K562 (cell line): ENCODE data around the gene SERTAD1. TPM values are rescaled to one million over a fixed set of nuclear protein-coding genes. Genes with fewer than 3 reads are reported as not detected.

Experiments used
- BHLHE40 ChIP-seq: IDR thresholded peaks from 2 replicates; pipeline ENCODE4 v1.6.1; 2011; ENCODE audit warnings: low read length, improper control_type of control experiment
- ELK3 ChIP-seq: fragments of 450-650 bp; formaldehyde crosslinking; IDR thresholded peaks from 2 replicates; pipeline ENCODE4 v1.4.0; 2020; ENCODE audit warnings: mild to moderate bottlenecking
- EP300 ChIP-seq: IDR thresholded peaks from 2 replicates; pipeline ENCODE4 v1.6.1; 2012; ENCODE audit warnings: low read length, improper control_type of control experiment
- ETV6 ChIP-seq, 3 experiments: fragments of 150-350 bp in 1 of 3; sonication (generic) in 1 of 3; formaldehyde crosslinking in 1 of 3; IDR thresholded peaks; 2 replicates each; pipeline versions ENCODE4 v1.6.1 to v1.8.0; 2014 to 2022; ENCODE audit warnings: borderline replicate concordance in 2 of 3, low read depth in 2 of 3, antibody characterized with exemption in 1 of 3, low read length in 1 of 3, mild to moderate bottlenecking in 1 of 3, missing genetic modification reagents in 1 of 3
- MTA1 ChIP-seq: fragments of 450-650 bp; IDR thresholded peaks from 2 replicates; pipeline ENCODE4 v1.6.1; 2017; ENCODE audit warnings: borderline replicate concordance
- NRF1 ChIP-seq, 2 experiments: fragments of 450-650 bp; IDR thresholded peaks in 1 of 2; conservative IDR thresholded peaks in 1 of 2; 2 replicates each; pipeline ENCODE4 v1.6.1; 2014; ENCODE audit warnings: mild to moderate bottlenecking in 2 of 2
- PHB ChIP-seq: fragments of 250-450 bp; sonication (Bioruptor Pico); IDR thresholded peaks from 2 replicates; pipeline ENCODE4 v1.5.0; 2021
- PML ChIP-seq: IDR thresholded peaks from 2 replicates; pipeline ENCODE4 v1.6.1; 2012; ENCODE audit warnings: low read length, inconsistent platforms
- SOX6 ChIP-seq: fragments of 450-650 bp; IDR thresholded peaks from 2 replicates; pipeline ENCODE4 v1.6.1; 2014; ENCODE audit warnings: mild to moderate bottlenecking
- YY1 ChIP-seq, 3 experiments: IDR thresholded peaks; 2 replicates each; pipeline ENCODE4 v1.6.1; 2011; ENCODE audit warnings: low read length in 2 of 3, mild to moderate bottlenecking in 2 of 3, moderate library complexity in 2 of 3, borderline replicate concordance in 1 of 3, control low read depth in 1 of 3, low read depth in 1 of 3; ENCODE audit not compliant: insufficient read depth in 3 of 3, insufficient replicate concordance in 2 of 3, control insufficient read depth in 1 of 3, insufficient read length in 1 of 3; ENCODE audit errors: extremely low read depth in 1 of 3
- ZNF3 ChIP-seq: fragments of 250-450 bp; sonication (Bioruptor Pico); IDR thresholded peaks from 2 replicates; pipeline ENCODE4 v1.5.0; 2021; ENCODE audit warnings: mild to moderate bottlenecking, moderate library complexity
- ZNF609 ChIP-seq: sonication (generic); formaldehyde crosslinking; IDR thresholded peaks from 2 replicates; pipeline ENCODE4 v1.8.1; 2023; ENCODE audit warnings: missing genetic modification reagents, mild to moderate bottlenecking, borderline replicate concordance
- polyA plus RNA-seq, 8 experiments: library from polyadenylated mRNA; depleted of rRNA in 4 of 8; stranded (reverse) in 5 of 8; unstranded in 3 of 8; fragments of >200 nt; fragmentation: Nextera tagmentation in 2 of 8; fragmentation: Illumina TruSeq in 1 of 8; extraction: Ambion mirVana in 2 of 8; extraction: Trizol in 1 of 8; gene quantifications; 2 replicates each; pipeline versions ENCODE4 v1.2.1 to v1.2.3, GENCODE V29; 2011 to 2014; ENCODE audit warnings: inconsistent platforms in 1 of 8, missing spikeins in 1 of 8
- total RNA-seq, 7 experiments: library from RNA; depleted of rRNA in 6 of 7; stranded (reverse); fragments of >200 nt in 6 of 7; fragmentation: Illumina TruSeq in 2 of 7; extraction: Trizol in 2 of 7; gene quantifications; 2 replicates each; pipeline versions ENCODE4 v1.2.1 to v1.2.3, GENCODE V29; 2011 to 2021; ENCODE audit warnings: low replicate concordance in 1 of 7
- TF ChIP-seq, protein P1 (sequence below): sonication (generic); formaldehyde crosslinking; IDR thresholded peaks from 2 replicates; pipeline ENCODE4 v1.8.1; 2023; ENCODE audit warnings: mild to moderate bottlenecking, missing genetic modification reagents

SERTAD1 gene
- total and polyA plus RNA-seq, 9 of the 15 experiments (the other 6 are each of a cell fraction or from before 2014, with no cell fraction given): 0.15 to 8.7 (median 4.9) TPM

GRCh38 chr19:40433391-40434216, 7.8 kb upstream of the SERTAD1 start (continued):
- TF ChIP-seq ETV6 (IDR thresholded peaks at IDR 0.05; ENCODE audit: borderline replicate concordance in 1 of 2, low read depth in 2 of 2, low read length in 1 of 2): no peak
- TF ChIP-seq ETV6 (CRISPR knock-in tag; IDR thresholded peaks at IDR 0.05; ENCODE audit: borderline replicate concordance): no peak
- TF ChIP-seq ELK3 (CRISPR knock-in tag): no peak
- peak; percentile 12; the same call in 1 of the 2 replicates for TF ChIP-seq MTA1
- TF ChIP-seq NRF1 (conservative IDR thresholded peaks at IDR 0.05 in 1 of 2, IDR thresholded peaks at IDR 0.05 in 1 of 2): peak in 1 of 2 experiments; percentile 18; a peak in 2 of 4 replicates
- TF ChIP-seq BHLHE40: peak; percentile 47; the same call in 1 of the 2 replicates
- TF ChIP-seq ZNF3 (CRISPR knock-in tag): no peak
- no peak for TF ChIP-seq ZNF609 (CRISPR knock-in tag)
- TF ChIP-seq EP300: peak; percentile 35; the same call in 1 of the 2 replicates
- TF ChIP-seq SOX6: 0 out of 2 replicates have a peak, but pooled peaks have one; percentile 56
- TF ChIP-seq, protein P1, sequence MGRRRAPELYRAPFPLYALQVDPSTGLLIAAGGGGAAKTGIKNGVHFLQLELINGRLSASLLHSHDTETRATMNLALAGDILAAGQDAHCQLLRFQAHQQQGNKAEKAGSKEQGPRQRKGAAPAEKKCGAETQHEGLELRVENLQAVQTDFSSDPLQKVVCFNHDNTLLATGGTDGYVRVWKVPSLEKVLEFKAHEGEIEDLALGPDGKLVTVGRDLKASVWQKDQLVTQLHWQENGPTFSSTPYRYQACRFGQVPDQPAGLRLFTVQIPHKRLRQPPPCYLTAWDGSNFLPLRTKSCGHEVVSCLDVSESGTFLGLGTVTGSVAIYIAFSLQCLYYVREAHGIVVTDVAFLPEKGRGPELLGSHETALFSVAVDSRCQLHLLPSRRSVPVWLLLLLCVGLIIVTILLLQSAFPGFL (CRISPR knock-in tag): no peak
- peak in 2 of 3 experiments; percentile 66 to 89 for TF ChIP-seq YY1 (IDR thresholded peaks at IDR 0.05; ENCODE audit: borderline replicate concordance in 1 of 3, control insufficient read depth in 1 of 3, extremely low read depth in 1 of 3, insufficient read depth in 3 of 3, insufficient read length in 1 of 3, insufficient replicate concordance in 2 of 3, low read depth in 1 of 3, low read length in 2 of 3)
- no peak for TF ChIP-seq PHB
- 0 out of 2 replicates have a peak, but pooled peaks have one; percentile 10 for TF ChIP-seq PML
